ENCODE results near the gene PPP1R8.
A peak's percentile ranks its signal among the peaks of the same experiment; 100 is the strongest.
"Not testable (repeated sequence)": the region's sequence is repeated elsewhere in the genome, so short reads cannot be mapped to it uniquely, and the experiment has no call there.

The PPP1R8 gene

DNA sequence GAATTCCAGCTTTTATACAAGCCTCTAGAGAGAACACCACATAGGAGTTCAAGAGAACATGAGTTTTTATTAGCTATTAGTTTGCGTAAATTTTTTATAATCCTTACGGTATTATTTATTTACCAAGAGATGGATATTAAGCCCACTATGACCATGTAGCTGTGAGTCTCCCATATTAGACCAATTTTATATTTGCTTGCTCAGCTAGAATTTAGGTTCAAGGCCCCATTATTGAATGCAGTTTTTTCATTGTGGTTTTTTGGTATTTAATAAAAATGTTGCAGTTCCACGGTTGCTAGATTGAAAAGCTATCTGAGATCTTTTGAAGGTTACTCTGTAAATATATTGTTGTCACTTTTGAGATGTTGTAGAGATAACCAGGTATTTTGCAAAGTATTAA lies 2.9 kb downstream of the PPP1R8 start:
- DNase-seq, result no peak

DNA sequence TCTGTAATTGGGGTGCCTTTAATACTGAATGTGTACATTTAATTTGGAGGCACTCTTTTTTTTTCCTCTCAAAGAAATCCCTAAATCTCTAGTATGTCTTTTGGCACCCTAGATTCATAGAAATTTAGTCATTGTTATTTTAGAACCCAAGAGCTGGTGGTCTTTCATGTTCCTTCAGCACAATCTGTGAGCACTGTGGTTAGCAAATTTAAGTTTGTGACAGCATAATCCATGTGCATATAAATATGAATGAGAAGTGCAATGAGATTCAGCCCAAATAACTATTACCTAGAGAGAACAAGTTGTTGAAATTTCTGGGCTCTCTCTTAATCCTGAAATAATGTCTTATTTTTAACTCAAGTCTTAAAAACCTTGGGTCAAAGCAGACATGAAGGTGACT lies 4.5 kb downstream of the PPP1R8 start:
- no peak for DNase-seq

DNA sequence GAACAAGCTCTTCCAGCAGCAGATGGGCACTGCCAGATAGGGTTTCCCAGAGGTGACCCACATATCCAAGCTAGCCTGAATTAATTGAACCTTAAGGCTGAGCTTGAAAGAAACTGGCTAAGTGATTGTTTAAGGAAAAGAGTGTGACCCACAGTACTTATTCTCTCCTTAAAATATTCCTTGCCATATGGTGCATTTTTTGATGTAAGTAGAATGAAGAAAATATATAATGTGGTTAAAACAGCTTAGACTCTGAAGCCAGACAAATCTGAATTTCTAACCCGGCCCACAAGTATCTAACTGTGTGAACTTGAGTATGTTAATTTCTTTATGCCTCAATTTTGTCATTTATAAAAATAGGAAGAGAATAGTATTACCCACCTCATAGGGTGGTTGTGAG lies 4.9 kb downstream of the PPP1R8 start:
- no peak for DNase-seq

DNA sequence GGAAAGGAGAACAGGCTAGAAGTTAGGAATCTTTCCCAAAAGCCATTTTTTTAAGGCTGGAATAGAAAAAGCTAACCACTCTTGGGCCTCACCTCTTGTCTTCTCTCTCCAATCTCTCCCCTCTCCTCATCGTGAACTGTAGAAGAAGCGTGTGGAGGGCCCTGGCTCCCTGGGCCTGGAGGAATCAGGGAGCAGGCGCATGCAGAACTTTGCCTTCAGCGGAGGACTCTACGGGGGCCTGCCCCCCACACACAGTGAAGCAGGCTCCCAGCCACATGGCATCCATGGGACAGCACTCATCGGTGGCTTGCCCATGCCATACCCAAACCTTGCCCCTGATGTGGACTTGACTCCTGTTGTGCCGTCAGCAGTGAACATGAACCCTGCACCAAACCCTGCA lies 19.4 kb downstream of the PPP1R8 start:
- no peak for DNase-seq

DNA sequence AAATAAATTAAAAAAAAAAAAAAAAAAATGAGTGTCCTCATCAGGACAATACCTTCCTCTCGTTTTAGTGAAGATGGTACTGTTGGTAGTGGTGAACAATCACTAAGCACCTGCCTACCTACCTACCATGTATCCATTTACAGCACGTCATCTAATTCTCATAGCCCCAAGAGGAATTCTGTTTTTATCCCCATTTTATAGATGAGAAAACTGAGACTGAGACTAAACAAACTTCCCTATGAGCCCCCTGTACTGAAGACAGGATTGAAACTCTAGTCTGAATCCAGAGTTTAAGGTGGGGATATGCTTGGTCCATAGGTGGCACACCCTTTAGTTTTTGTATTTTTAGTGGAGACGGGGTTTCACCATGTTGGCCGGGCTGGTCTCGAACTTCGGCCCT lies 24.5 kb downstream of the PPP1R8 start:
- DNase-seq, result no peak

DNA sequence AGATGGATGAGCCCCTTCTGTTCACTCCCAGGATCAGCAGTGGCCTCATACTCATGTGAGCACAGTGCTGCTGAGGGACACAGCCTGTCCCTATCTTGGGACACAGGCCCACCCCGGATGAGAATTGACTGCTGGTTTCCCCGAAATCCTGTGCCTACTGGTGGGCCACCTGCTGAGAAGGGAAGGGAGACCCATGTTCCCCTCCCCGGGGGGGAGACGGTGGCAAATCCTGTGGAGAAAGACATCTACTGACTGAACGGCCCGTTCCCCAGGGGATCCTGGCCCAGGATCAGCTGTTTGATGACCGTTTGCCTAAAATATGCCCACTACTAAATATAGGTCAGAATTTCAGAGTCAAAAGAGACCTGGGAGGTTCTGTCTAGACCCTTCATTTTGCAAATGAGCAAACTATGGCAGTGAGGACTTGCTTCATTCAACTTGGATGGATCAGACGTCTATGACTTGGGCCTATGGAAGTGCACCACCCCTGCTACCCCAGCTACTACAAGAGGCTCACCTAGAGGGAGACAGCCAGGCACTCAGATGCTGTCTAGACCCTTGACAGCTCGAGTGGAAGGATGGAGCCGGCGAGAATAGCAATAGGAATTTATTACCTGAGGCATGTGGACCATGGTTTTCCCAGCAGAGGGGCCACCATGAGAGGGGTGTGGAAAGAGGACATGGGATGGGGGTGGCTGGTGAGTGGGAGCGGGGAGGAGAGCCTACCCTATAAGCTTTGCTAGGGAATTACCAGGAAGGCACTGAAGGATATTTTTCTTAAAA lies 26.2 kb downstream of the PPP1R8 start:
- DNase-seq, result no peak

DNA sequence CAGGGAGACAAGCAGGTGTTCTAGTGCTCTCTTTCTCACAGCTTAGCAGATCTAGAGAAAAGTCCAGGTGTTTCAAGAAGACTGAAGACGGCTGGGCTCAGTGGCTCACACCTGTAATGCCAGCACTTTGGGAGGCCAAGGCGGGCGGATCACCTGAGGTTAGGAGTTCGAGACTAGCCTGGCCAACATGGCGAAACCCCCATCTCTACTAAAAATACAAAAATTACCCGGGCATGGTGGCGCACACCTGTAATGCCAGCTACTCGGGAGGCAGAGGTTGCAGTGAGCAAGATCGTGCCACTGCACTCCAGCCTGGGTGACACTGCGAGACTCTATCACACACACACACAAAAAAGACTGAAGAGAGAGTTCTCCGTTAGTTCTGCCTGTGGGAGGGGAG lies 27.0 kb downstream of the PPP1R8 start:
- not testable (repeated sequence) for DNase-seq

DNA sequence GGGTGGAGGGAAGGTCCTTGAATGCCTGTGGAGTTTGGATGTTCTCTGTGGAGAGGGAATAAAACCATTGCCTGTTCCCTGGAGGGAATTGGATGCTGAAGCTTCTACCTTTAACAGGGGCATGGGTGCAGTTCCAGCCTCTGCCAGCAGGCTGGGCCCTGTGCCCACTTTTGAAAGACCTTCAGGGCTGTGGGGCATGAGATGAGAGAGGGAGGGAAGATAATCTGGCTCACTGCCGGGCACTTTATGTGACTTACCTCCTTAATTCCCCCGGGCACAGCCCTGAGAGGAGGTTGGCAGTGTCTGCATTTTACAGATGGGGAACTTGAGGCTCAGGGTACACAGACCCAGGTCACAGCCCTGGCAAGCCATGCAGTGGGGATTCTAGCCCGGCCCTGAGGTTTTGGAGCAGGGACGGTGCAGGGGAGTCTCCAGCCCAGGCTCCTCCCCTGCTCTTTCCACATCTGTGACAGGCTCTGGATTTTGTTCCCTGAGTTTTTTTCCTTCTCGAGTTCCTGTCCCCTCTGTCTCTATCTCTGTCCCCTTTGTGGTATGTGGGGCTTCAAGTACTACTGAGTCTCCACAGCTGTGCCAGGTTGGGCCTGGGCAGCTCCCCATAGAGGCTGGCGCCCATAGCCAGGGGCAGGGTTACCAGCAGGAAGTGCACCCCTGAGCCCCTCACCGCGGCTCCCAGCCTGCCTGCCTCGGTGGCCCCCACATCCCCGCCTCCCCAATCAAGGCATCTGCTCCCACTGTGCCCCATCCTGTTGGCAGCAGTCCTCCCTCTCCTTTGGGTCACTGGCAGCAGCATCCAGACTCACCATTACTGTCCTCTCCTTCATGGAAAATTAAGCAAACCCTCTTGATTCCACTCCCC lies 27.7 kb downstream of the PPP1R8 start:
- DNase-seq, result peak; percentile 89

DNA sequence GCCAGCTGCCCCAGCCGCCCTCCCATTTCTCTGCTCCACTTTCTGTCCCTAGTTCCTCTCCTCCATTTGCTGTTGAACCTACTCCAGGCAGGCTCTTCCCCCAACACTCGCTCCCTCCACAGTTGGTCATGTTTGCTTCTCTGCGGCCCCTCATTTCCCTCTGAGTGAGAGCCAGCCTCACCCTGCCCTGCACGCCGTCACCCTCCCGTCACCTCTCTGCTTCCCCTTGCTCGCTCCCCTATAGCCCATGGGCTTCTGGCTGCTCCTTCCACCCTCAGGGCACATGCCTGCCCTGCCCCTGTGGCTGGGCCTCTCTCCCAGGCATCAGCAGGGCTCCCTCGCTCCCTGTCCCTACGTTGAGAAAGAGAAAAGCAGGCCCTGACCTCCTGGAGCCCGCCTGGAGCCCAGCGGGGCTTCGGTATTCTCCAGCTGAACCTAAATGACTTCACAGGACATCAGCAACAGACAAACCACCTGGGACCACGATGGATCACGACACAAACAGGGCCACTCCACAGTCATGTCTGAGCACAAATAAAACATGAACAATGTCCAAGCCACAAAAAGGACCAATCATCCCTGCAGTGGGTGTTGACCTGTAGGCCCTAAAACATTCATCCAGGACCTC lies 28.5 kb downstream of the PPP1R8 start:
- no peak for DNase-seq

DNA sequence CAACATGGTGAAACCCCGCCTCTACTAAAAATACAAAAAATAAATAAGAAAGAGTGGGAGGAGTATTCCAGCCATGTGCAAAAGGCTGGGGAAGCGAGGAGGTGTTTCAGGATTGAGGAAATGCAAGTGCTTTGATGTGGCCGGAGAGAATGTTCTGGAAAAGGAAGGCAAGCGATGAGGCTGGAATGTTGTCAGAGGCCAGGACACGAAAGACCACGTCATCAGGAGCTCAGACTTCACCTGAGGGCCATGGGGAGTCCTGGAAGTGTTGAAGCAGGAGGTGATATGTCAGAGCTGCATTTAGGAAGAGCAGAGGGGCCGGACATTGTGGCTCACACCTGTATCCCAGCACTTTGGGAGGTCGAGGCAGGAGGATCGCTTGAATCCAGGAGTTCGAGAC lies 30.9 kb downstream of the PPP1R8 start:
- DNase-seq, result no peak

DNA sequence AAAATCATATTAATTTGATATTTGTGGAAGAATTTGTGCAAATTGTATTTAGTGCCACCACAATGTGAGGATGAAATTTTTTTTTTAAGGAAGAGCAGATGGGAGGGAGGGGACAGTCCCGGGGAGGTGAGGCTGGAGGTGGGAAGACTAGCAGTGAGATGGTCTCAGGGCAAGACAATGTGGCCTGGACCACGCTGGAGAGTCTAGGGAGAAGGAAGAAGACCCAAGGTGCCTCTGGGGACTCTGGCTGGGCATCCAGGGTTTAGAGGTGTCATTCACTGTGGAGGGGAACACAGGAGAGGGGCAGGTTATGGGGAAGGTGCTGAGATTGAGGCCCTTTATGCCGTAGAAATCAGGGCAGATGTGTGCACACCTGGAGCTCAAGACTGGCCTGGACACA lies 31.4 kb downstream of the PPP1R8 start:
- no peak for DNase-seq

DNA sequence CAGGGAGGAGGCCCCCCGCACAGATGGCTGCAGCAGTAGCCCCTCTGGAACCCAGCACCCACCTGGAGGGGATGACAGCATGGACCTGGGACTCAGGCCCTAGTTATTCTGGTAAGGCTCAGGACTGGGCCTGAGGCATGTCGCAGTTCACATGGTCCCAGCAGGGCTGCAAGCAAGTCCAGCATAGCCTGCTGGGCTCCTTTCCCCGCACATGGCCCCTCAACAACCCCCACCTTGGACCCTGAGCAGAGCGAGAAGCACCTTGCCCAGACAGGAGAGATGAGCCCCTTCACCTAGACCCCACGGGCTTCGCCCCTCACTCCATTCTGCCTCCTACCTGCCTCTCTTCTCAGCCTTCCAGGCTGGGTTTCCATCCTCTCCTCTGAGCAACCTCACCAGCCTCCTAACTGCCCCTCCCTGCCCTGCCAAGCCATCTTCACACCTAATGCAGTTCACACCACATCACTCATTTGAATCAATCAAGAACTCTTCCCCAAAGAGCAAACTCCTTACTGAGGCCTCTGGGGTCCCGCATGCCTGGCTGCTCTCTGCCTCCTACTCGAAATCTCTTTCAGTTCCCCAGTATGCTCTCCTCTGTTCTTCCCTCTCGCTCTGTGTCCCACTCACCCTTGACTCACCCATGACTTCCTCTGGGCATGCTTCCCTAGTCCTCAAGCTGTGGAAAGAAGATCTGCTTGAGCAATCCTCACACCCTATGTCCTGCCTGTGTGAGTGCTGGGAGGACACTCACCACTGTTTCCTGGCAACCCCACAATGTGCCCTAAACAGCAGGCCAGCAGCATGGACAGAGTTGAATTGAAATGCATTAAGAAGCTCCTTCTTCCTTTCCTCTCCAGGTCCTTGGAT lies 32.3 kb downstream of the PPP1R8 start:
- no peak for DNase-seq

DNA sequence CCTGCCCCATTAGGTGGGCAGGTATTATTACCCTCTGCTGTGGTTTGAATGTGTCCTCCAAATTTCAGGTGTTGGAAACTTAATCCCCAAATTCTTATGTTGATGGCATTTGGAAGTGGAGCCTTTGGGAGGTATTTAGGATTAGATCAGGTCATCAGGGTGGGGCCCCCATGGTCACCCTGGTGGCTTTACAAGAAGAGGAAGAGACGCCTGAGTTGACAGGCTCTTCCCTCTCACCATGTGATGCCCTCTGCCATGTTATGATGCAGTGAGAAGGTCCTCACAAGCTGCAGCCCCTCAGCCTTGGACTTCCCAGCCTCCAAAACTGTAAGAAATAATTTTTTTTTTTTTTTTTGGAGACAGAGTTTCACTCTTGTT lies 32.9 kb downstream of the PPP1R8 start:
- no peak for DNase-seq

DNA sequence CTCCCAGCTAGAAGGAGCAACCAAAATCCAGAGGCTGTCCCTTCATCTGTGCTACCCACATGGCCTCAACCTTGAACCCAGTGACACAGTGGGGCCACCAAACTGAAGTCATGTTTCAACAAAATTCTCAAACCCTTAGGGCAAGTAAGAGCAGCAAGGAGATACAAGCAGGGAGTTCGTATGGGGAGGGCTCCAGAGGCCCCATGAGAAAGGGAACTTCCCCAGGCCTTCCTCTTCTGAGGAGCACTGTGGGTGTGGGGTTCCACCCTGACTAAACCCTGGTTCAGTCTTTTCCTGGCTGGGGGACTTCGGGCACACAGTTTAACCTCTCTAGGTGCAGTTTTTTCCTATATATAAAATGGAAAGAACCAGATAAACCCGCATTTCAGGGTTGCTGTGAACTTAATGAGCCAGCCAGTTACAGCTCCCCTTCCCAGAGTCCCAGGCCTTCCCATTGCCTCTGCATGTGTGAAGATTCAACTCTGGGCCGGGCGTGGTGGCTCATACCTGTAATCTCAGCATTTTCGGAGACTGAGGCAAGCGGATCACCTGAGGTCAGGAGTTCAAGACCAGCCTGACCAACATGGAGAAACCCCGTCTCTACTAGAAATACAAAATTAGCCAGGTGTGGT lies 33.8 kb downstream of the PPP1R8 start:
- no peak for DNase-seq

DNA sequence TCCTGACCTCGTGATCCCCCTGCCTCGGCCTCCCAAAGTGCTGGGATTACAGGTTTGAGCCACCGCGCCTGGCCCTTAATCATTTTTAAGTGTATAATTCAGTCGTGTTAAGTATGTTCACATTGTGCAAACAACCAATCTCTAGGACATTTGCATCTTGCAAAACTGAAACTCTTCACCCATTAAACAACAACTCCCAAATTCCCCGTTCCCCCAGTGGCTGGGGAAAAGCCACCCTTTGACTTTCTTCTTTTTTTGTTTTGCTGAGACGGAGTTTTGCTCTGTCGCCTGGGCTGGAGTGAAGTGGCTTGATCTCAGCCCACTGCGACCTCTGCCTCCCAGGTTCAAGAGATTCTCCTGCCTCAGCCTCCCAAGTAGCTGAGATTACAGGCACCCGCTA lies 35.2 kb downstream of the PPP1R8 start:
- DNase-seq, result no peak

DNA sequence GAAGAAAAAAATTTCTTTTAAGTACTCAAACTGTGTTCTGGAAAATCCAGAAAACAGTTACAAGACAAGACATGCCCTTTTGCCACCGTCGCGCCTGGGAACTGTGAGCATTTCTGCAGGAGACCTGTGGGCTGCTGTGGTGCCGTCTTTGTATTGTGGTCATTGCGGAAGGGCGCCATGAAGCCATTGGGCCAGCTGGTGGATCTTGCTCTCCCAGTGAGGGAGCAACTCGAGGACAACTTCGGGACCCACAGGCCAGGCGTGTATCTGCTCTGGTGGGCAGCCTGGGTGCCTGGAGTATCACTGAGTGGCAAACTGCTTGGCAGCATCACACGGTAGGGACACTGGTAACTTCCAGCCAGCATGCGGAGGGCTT lies 38.0 kb downstream of the PPP1R8 start:
- DNase-seq, result no peak

DNA sequence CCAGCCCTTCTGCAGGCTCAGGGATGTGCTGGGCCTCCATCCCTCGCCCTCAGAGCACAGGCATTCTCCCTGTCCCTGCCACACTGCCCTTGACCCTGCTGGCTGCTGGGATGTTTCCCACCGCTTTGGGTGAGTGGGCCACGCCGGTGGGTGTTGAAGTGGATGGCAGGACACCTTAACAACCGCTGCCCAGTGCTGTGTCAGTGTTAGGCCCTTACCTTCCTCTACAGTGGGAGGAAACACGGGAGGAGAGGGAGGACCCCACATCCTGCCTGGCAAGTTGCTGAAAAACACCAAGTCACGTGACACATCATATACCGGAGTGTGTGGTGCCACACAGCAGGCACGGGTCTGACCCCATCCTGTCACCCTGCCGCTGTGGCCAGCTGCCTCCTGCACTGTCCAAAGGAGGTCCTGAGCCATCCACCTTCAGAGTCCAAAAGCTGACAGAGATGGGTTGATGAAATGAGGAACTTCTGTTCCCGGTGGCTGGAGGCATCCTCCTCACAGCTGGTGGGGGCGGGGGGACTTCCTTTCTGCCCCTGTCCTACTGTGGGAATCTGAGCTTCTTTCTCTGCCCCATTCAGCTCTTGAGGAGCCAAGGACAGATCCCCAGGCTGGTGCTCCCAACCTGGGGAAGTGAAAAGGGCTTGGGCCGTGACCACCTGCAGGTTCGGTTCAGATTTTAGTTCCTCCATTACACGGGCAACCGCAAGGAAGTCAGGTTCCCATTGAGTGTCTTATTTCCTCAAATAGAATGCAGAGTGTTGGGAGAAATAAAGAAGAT lies 38.5 kb downstream of the PPP1R8 start:
- no peak for DNase-seq

DNA sequence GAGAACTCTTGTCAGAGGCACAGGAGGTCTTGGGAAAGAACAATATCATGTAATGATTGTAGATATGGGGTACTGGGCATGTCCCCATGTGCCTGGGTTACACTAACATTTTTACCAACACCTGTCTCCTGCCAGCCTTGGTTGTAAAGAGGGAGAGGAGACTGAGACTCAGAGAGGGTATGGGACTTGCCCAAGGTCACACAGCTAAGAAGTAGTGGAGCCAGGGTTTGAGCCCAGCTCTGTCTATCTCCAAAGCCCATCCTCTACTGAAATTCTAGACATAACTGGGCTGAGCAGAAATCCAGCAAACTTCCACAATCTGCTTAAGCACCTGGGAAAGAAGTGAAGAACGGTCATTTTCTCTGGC lies 39.1 kb downstream of the PPP1R8 start:
- DNase-seq, result no peak

DNA sequence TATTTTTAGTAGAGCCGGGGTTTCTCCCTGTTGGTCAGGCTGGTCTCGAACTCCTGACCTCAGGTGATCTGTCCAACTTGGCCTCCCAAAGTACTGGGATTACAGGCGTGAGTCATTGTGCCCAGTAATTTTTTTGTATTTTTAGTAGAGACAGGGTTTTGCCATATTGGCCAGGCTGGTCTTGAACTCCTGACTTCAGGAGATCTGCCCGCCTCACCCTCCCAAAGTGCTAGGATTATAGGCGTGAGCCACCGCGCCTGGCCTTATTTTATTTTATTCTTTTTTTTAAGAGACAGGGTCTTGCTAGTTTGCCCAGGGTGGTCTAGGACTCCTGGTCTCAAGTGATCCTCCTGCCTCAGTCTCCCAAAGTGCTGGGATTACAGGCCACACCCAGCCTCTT lies 40.5 kb downstream of the PPP1R8 start:
- not testable (repeated sequence) for DNase-seq

DNA sequence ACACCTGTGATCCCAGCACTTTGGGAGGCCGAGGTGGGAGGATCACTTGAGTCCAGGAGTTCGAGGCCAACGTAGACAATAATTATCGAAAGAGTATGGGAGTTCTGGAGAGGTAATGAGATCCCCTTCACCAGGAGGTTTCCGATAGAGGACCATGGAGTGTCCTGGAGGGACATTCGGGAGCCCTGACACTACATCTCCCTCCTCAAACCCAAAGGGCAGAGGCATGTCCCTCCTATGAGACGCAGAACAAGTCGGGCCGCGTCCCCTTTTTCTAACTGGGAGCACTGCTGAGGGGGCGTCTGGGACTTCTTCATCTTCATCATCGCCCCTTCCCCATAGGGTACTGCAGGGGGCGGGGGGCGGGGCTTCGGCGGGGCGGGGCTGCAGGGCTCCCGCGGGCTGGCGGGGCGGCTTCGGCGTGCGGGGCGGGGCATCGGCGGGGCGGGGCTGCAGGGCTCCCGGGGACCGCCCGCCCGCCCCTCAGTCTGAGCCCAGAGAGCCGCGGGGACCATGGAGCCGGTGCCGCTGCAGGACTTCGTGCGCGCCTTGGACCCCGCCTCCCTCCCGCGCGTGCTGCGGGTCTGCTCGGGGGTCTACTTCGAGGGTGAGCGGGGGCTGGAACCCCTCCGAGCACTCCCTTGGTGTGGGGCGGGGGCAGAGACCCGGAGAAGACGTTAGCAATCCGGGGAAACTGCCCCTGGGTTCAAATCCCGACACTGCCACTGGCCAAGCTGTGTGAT lies 41.6 kb downstream of the PPP1R8 start, which contains the start of gene THEMIS2:
THEMIS2 (plus strand) TSS at position 486 of the 743 bp plus-strand sequence; CDS start at position 514, 28 bp downstream.
- DNase-seq, result peak; percentile 83
